PC-9 (cell line): ENCODE results near the gene LTC4S. TPM values are rescaled to one million over a fixed set of nuclear protein-coding genes. Genes with fewer than 3 reads are reported as not detected.

Experiments used
- BruUV-seq: library from RNA; stranded (reverse); fragments of 400-500 nt; replicated peaks from 2 replicates; lab custom pipeline; 2021; lab: Mats Ljungman, UMichigan
- CTCF ChIA-PET: fragments of 300-600 bp; sonication (Branson Sonifier 250); formaldehyde crosslinking; loops from one replicate; lab custom pipeline; 2022; ENCODE audit warnings: antibody characterized with exemption; lab: Charles Lee
- POLR2A ChIA-PET: fragments of 300-600 bp; sonication (Branson Sonifier 250); formaldehyde crosslinking; loops from one replicate; lab custom pipeline; 2022; ENCODE audit warnings: antibody characterized with exemption; ENCODE audit not compliant: unreplicated experiment; lab: Charles Lee
- DNase-seq, 2 experiments: peaks; one replicate each; pipeline versions ENCODE4 v3.0.0 to v3.0.0-alpha.2; 2015 to 2022; ENCODE audit warnings: mixed read lengths in 1 of 2
- H2AFZ ChIP-seq: fragments of 200-600 bp; sonication (generic); 2 replicates; pipeline ENCODE4 v1.8.1; 2017; ENCODE audit warnings: antibody characterized with exemption
- H3F3A ChIP-seq: fragments of 200-600 bp; sonication (generic); 2 replicates; pipeline ENCODE4 v1.8.1; 2017; ENCODE audit warnings: antibody characterized with exemption, mild to moderate bottlenecking, low read depth; ENCODE audit not compliant: insufficient read depth
- H3K27ac ChIP-seq: fragments of 200-600 bp; sonication (generic); 2 replicates; pipeline ENCODE4 v1.6.1; 2016; ENCODE audit warnings: mixed run types
- H3K27me3 ChIP-seq: fragments of 200-600 bp; sonication (generic); 2 replicates; pipeline ENCODE4 v1.6.1; 2016; ENCODE audit warnings: low read depth, mixed run types; ENCODE audit not compliant: insufficient read depth
- H3K36me3 ChIP-seq: fragments of 200-600 bp; sonication (generic); 2 replicates; pipeline ENCODE4 v1.6.1; 2016; ENCODE audit warnings: low read depth, mixed run types
- H3K4me1 ChIP-seq: fragments of 200-600 bp; sonication (generic); replicated peaks from 2 replicates; pipeline ENCODE4 v1.6.1; 2016; ENCODE audit warnings: mixed run types; ENCODE audit not compliant: insufficient read depth
- H3K4me2 ChIP-seq: fragments of 200-600 bp; sonication (generic); 2 replicates; pipeline ENCODE4 v1.6.1; 2017; ENCODE audit warnings: mixed run types
- H3K4me3 ChIP-seq: fragments of 200-600 bp; sonication (generic); 2 replicates; pipeline ENCODE4 v1.6.1; 2016; ENCODE audit warnings: mixed run types
- H3K79me2 ChIP-seq: fragments of 200-600 bp; sonication (generic); 2 replicates; pipeline ENCODE4 v1.6.1; 2017; ENCODE audit warnings: low read depth, mixed run types
- H3K9me2 ChIP-seq: fragments of 200-600 bp; sonication (generic); 2 replicates; pipeline ENCODE4 v1.8.1; 2017; ENCODE audit warnings: mild to moderate bottlenecking; ENCODE audit not compliant: insufficient read depth
- H3K9me3 ChIP-seq: fragments of 200-600 bp; sonication (generic); 2 replicates; pipeline ENCODE4 v1.8.1; 2016; ENCODE audit warnings: low read depth; ENCODE audit not compliant: insufficient read depth
- H4K20me1 ChIP-seq: fragments of 200-600 bp; sonication (generic); 2 replicates; pipeline ENCODE4 v1.8.1; 2017; ENCODE audit not compliant: insufficient read depth
- EZH2 ChIP-seq: fragments of 200-600 bp; sonication (generic); IDR thresholded peaks from 2 replicates; pipeline ENCODE4 v1.8.0; 2017; ENCODE audit warnings: antibody characterized with exemption, low read depth
- intact Hi-C: fragments of 100-400 bp; cut with micrococcal nuclease; formaldehyde crosslinking; loops from one replicate; pipeline ENCODE4 v1.10.0; 2022; ENCODE audit not compliant: unreplicated experiment
- total RNA-seq: library from RNA; stranded (reverse); gene quantifications from 2 replicates; pipeline ENCODE4 v1.2.3, GENCODE V29; 2021
- TF ChIP-seq, protein P1 (sequence below): fragments of 200-600 bp; sonication (generic); conservative IDR thresholded peaks from 2 replicates; pipeline ENCODE4 v1.6.1; 2017; ENCODE audit warnings: mixed run types, antibody characterized with exemption, mild to moderate bottlenecking, moderate library complexity

Gene LTC4S
- total RNA-seq, 1 experiment from 2014 or later: 9.7 TPM

GRCh38 chr5:179769271-179769670, 24.5 kb upstream of the LTC4S start:
- no peak overlapping the region for H3K27ac ChIP-seq
- H3K9me3 ChIP-seq: no peaks in the 10 kb centered on the region
- H3K79me2 ChIP-seq: peaks cover 14% of the 10 kb centered on the region; the same call in 1 of the 2 replicates
- POLR2A ChIA-PET: no interaction called here
- H4K20me1 ChIP-seq: peaks cover 12% of the 10 kb centered on the region
- no peak overlapping the region for H3K4me3 ChIP-seq
- no peaks in the 10 kb centered on the region for H3K4me1 ChIP-seq
- no peaks in the 10 kb centered on the region for H3F3A ChIP-seq
- DNase-seq: no peak
- CTCF ChIA-PET: no interaction called here
- TF ChIP-seq, protein P1, sequence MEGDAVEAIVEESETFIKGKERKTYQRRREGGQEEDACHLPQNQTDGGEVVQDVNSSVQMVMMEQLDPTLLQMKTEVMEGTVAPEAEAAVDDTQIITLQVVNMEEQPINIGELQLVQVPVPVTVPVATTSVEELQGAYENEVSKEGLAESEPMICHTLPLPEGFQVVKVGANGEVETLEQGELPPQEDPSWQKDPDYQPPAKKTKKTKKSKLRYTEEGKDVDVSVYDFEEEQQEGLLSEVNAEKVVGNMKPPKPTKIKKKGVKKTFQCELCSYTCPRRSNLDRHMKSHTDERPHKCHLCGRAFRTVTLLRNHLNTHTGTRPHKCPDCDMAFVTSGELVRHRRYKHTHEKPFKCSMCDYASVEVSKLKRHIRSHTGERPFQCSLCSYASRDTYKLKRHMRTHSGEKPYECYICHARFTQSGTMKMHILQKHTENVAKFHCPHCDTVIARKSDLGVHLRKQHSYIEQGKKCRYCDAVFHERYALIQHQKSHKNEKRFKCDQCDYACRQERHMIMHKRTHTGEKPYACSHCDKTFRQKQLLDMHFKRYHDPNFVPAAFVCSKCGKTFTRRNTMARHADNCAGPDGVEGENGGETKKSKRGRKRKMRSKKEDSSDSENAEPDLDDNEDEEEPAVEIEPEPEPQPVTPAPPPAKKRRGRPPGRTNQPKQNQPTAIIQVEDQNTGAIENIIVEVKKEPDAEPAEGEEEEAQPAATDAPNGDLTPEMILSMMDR: no peak
- no peak for TF ChIP-seq EZH2
- H3K36me3 ChIP-seq: 0 out of 2 replicates have a peak, but pooled peaks cover 10% of the 10 kb centered on the region
- H3K9me2 ChIP-seq: no peaks in the 10 kb centered on the region
- no peaks in the 10 kb centered on the region for H3K27me3 ChIP-seq
- intact Hi-C loops: no loop called here
- H2AFZ ChIP-seq: no peak overlapping the region
- no TSS peak for BruUV-seq
- H3K4me2 ChIP-seq: no peak overlapping the region

GRCh38 chr5:179769796-179770195, 24.0 kb upstream of the LTC4S start:
- no peak for DNase-seq
- H3K9me3 ChIP-seq: no peaks in the 10 kb centered on the region
- intact Hi-C loops: no loop called here
- H2AFZ ChIP-seq: no peak overlapping the region
- H3K9me2 ChIP-seq: no peaks in the 10 kb centered on the region
- H3K27ac ChIP-seq: no peak overlapping the region
- POLR2A ChIA-PET: no interaction called here
- H3K4me1 ChIP-seq: no peaks in the 10 kb centered on the region
- H3K36me3 ChIP-seq: 0 out of 2 replicates have a peak, but pooled peaks cover 10% of the 10 kb centered on the region
- H3K4me2 ChIP-seq: no peak overlapping the region
- CTCF ChIA-PET: no interaction called here
- H4K20me1 ChIP-seq: peaks cover 12% of the 10 kb centered on the region
- H3K27me3 ChIP-seq: no peaks in the 10 kb centered on the region
- BruUV-seq: no TSS peak
- H3F3A ChIP-seq: no peaks in the 10 kb centered on the region
- TF ChIP-seq, protein P1: no peak
- no peak overlapping the region for H3K4me3 ChIP-seq
- H3K79me2 ChIP-seq: peaks cover 10% of the 10 kb centered on the region; the same call in 1 of the 2 replicates

DNA sequence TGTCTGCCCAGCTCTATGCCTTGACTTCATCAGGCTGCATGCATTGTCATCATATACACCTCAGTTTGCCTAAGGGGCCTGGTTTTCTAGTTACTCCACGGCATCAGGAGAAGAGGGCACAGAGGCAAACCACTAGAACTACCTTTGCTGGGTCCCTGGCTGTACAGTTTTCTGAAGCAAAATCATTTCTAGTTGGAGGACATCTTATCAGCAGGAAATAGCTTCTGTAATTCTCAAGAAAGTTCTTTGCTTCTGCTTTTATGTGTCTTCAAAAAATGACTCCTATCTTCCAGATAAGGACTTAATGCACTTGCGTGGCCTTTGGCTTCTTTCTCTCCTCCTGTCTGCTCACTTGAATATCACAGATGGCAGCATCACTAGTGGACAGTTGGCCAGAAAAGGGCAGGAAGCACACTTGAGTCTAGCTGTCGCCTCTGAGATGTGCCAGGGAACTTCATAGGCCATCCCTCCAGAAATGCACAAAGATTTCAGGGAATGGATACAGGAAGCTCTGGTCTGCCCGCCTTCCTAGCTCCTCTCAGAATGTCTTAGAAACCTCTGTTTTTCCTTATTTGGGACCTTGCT, 22.4 kb upstream of the LTC4S start:
- DNase-seq: no peak
- Histone ChIP-seq H3K27ac (no peak overlapping the region), H3K27me3 (no peaks in the 10 kb centered on the region), H2AFZ (no peak overlapping the region), H3K4me2 (no peak overlapping the region), H3F3A (no peaks in the 10 kb centered on the region), H4K20me1 (peaks cover 12% of the 10 kb centered on the region), H3K9me3 (no peaks in the 10 kb centered on the region), H3K4me1 (no peaks in the 10 kb centered on the region), H3K36me3 (0 out of 2 replicates have a peak, but pooled peaks cover 4% of the 10 kb centered on the region), H3K9me2 (no peaks in the 10 kb centered on the region), H3K79me2 (peaks cover 2% of the 10 kb centered on the region; the same call in 1 of the 2 replicates), H3K4me3 (no peak overlapping the region)
- TF ChIP-seq, protein P1: no peak
- intact Hi-C loops: no loop called here
- ChIA-PET CTCF (no interaction called here), POLR2A (no interaction called here)
- no TSS peak for BruUV-seq
